KMS-11 (cell line): ENCODE results near the gene ATP1A3.
A peak's percentile ranks its signal among the peaks of the same experiment; 100 is the strongest.

ENCODE experiments used
- H2AFZ ChIP-seq: fragments of 200-600 bp; sonication (generic); 2 replicates; pipeline ENCODE4 v1.6.1; 2016; ENCODE audit warnings: antibody characterized with exemption, mixed run types, low read depth
- H3K27ac ChIP-seq: fragments of 200-600 bp; sonication (generic); 2 replicates; pipeline ENCODE4 v1.6.1; 2016; ENCODE audit warnings: mild to moderate bottlenecking, mixed run types
- H3K27me3 ChIP-seq: fragments of 200-600 bp; sonication (generic); 2 replicates; pipeline ENCODE4 v1.6.1; 2017; ENCODE audit warnings: mild to moderate bottlenecking, low read depth, mixed run types, moderate library complexity; ENCODE audit not compliant: insufficient read depth
- H3K36me3 ChIP-seq: fragments of 200-600 bp; sonication (generic); 2 replicates; pipeline ENCODE4 v1.6.1; 2017; ENCODE audit warnings: mild to moderate bottlenecking, mixed run types; ENCODE audit not compliant: insufficient read depth
- H3K4me1 ChIP-seq: fragments of 200-600 bp; sonication (generic); 2 replicates; pipeline ENCODE4 v1.6.1; 2016; ENCODE audit warnings: mild to moderate bottlenecking, low read depth, mixed run types; ENCODE audit not compliant: poor library complexity, severe bottlenecking
- H3K4me2 ChIP-seq: fragments of 200-600 bp; sonication (generic); 2 replicates; pipeline ENCODE4 v1.7.0; 2016; ENCODE audit warnings: mild to moderate bottlenecking, mixed run types
- H3K4me3 ChIP-seq: fragments of 200-600 bp; sonication (generic); IDR thresholded peaks from 2 replicates; pipeline ENCODE4 v1.6.1; 2017; ENCODE audit warnings: low read depth, low read length, mixed read lengths; ENCODE audit not compliant: insufficient read depth
- H3K79me2 ChIP-seq: fragments of 200-600 bp; sonication (generic); 2 replicates; pipeline ENCODE4 v1.6.1; 2016; ENCODE audit warnings: low read depth, mixed run types; ENCODE audit not compliant: insufficient read depth
- H3K9ac ChIP-seq: fragments of 200-600 bp; sonication (generic); 2 replicates; pipeline ENCODE4 v1.6.1; 2016; ENCODE audit warnings: mild to moderate bottlenecking, mixed run types
- H4K20me1 ChIP-seq: fragments of 200-600 bp; sonication (generic); 2 replicates; pipeline ENCODE4 v1.6.1; 2016; ENCODE audit warnings: mild to moderate bottlenecking, mixed run types; ENCODE audit not compliant: insufficient read depth
- TF ChIP-seq, protein P1 (sequence below): fragments of 200-600 bp; sonication (generic); conservative IDR thresholded peaks from 2 replicates; pipeline ENCODE4 v1.6.1; 2017; ENCODE audit warnings: low read depth, mild to moderate bottlenecking, antibody characterized with exemption, low read length, moderate library complexity, mixed read lengths

Gene ATP1A3

DNA sequence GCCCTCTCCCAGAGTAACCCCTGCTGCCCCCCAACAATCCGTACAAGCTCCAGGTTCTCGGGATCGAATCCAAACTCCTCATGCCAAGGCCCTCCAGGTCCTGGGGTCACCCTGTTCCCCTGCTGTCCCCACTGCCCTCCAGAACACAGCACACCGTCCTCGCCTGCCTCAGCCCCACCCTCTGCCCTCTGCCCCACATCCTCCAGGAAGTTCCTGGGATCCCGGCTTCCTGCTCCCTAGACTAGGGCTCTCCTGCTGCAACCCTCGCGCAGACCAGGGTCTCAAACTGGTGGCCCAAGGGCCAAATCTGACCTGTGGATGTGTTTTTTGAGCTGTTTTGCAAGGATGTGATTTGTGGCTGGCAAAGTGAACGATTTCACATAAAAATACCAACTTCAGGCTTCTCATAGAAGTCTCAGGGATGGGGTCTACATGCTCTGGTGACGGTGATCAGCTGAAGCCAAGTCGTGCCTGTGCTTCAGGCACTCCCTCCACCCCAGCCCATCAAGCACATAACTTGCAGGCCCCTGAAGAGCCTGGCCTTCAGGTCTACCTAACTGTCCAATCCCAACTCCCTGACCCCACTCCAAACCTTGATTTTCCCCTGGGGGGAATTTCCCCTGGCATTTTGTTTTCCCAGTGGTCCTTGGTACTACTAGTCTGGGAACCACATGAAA, 36.7 kb downstream of the ATP1A3 start:
- TF ChIP-seq, protein P1, sequence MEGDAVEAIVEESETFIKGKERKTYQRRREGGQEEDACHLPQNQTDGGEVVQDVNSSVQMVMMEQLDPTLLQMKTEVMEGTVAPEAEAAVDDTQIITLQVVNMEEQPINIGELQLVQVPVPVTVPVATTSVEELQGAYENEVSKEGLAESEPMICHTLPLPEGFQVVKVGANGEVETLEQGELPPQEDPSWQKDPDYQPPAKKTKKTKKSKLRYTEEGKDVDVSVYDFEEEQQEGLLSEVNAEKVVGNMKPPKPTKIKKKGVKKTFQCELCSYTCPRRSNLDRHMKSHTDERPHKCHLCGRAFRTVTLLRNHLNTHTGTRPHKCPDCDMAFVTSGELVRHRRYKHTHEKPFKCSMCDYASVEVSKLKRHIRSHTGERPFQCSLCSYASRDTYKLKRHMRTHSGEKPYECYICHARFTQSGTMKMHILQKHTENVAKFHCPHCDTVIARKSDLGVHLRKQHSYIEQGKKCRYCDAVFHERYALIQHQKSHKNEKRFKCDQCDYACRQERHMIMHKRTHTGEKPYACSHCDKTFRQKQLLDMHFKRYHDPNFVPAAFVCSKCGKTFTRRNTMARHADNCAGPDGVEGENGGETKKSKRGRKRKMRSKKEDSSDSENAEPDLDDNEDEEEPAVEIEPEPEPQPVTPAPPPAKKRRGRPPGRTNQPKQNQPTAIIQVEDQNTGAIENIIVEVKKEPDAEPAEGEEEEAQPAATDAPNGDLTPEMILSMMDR: no peak; the same call in 1 of the 2 replicates
- Histone ChIP-seq H3K27me3 (no peaks in the 10 kb centered on the region), H3K9ac (no peak overlapping the region), H2AFZ (peak overlapping the region; percentile 84; the same call in 1 of the 2 replicates), H3K36me3 (no peaks in the 10 kb centered on the region), H3K4me2 (peak overlapping the region; percentile 77), H3K4me3 (no peak overlapping the region), H3K27ac (no peak overlapping the region), H4K20me1 (no peaks in the 10 kb centered on the region), H3K4me1 (peaks cover 15% of the 10 kb centered on the region), H3K79me2 (no peaks in the 10 kb centered on the region)

DNA sequence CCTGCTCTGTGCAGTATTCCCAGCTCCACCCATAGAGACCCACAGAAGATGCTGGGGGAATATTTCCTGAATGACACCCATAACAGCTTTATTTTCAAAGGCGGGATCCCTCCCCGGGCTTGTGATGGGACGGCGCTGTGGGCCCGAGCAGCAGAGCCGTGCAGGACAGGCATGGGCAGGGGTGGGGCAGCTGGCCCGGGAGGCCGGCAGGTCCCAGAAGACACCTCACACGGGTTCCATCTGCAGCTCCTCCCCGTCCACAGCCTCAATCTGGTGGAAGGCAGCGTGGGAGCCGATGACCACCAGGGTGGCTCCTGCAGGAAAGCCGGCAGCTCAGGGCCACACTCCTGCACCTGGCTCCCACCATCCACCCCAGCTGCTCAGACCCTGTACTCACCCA, 37.4 kb downstream of the ATP1A3 start:
- Histone ChIP-seq H3K4me2 (no peak overlapping the region), H3K4me3 (no peak overlapping the region), H3K36me3 (no peaks in the 10 kb centered on the region), H3K79me2 (no peaks in the 10 kb centered on the region), H3K27me3 (no peaks in the 10 kb centered on the region), H4K20me1 (no peaks in the 10 kb centered on the region), H2AFZ (no peak overlapping the region), H3K4me1 (peaks cover 17% of the 10 kb centered on the region), H3K9ac (no peak overlapping the region), H3K27ac (no peak overlapping the region)
- TF ChIP-seq, protein P1: no peak

DNA sequence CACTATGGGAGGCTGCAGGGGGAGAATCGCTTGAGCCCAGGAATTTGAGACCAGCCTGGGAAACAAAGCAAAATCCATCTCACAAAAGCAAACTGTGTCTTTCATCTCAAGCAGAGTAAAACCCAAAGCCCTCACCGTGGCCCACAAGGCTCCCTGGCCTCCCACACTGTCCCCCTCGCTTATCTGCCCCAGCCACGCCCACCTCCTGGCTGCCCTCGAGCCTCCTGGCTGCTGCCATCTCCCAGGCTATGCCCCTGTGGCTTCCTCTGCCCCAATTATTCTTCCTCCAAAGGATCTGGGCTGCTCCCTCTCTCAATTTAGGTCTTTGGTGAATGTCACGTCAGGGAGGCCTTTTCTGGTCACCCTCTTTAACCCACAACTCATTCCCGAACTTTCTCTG, 38.5 kb downstream of the ATP1A3 start:
- no peaks in the 10 kb centered on the region for H3K79me2 ChIP-seq
- H3K4me1 ChIP-seq: peaks cover 21% of the 10 kb centered on the region
- H4K20me1 ChIP-seq: 0 out of 2 replicates have a peak, but pooled peaks cover 3% of the 10 kb centered on the region
- no peak overlapping the region for H2AFZ ChIP-seq
- no peak overlapping the region for H3K9ac ChIP-seq
- H3K36me3 ChIP-seq: no peaks in the 10 kb centered on the region
- no peak overlapping the region for H3K4me3 ChIP-seq
- H3K27ac ChIP-seq: no peak overlapping the region
- no peaks in the 10 kb centered on the region for H3K27me3 ChIP-seq
- TF ChIP-seq, protein P1: no peak
- no peak overlapping the region for H3K4me2 ChIP-seq

DNA sequence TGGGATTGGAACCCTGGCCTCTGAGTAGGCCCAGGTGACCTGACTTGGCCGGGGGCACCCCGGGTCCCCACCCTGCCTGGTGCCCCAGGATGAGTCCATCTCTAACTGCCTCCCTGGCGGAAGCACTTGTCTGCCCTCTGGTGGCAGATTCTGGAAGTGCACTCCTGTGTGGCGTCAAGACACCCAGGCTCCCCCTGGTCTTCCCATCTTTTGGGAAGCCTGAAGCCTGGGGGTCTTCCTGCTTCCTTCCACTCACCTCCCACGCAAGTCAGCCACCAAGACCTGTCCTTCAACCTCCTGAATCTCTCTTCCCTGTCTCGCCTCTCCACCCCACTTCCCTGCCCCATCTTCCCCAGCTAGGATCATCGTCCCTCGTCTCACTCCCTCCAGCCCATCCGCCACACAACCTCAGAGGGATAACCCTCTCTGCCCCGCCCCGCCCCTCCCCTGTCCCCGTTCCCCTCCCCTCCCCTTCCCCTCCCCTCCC, 42.3 kb downstream of the ATP1A3 start:
- Histone ChIP-seq H3K36me3 (no peaks in the 10 kb centered on the region), H3K79me2 (no peaks in the 10 kb centered on the region), H3K4me2 (no peak overlapping the region), H3K4me1 (peaks cover 6% of the 10 kb centered on the region), H4K20me1 (0 out of 2 replicates have a peak, but pooled peaks cover 3% of the 10 kb centered on the region), H3K27me3 (no peaks in the 10 kb centered on the region), H2AFZ (peak overlapping the region; percentile 5; the same call in 1 of the 2 replicates), H3K9ac (no peak overlapping the region), H3K4me3 (no peak overlapping the region), H3K27ac (no peak overlapping the region)
- TF ChIP-seq, protein P1: peak; percentile 98
